HG03066 (cell line): Measurements from ENCODE around the gene NUP214.

Experiments
- ATAC-seq: cut with Tn5 transposase; IDR thresholded peaks from one replicate; pipeline ENCODE4 v1.9.1; 2021; ENCODE audit warnings: low read depth; ENCODE audit not compliant: unreplicated experiment

NUP214 gene

DNA sequence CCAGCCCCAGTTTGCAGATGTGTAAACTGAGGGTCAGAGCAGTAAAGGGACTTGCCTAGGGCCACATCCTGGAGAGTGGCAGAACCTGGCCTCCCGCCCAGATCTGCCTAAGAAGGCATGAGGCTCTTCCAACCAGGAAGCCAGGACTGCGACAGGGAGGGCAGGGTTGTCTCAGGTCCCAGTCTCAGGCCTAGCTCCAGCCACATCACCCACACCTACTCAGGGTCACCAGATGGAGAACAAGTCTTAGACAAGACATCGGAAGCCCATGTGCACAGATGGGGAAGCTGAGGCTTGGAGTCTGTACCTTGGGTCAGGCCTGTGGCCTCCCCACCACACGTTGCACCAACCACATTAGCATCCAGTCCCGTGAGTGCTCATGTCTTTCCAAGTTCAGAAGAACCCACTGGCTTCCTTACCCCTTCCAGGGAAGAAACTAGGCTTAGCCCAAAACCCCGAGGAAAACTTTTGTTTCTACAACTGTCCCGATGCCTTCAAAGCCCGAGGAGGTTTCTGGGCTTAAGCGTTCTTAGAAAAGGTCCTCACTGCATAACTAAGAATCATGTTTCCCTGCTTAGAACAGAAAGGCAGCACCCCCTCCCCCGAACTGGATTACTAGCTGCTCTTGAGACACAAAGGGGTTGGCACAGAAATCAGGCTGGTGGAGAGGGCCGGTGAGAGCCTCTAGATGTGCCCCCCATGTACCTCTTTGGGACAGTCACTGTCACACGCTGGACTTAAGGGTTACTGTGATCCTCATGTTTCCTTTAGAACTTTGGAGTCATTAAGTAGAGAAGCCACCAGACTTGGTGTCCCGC, 148.7 kb downstream of the NUP214 start:
- ATAC-seq = no peak

DNA sequence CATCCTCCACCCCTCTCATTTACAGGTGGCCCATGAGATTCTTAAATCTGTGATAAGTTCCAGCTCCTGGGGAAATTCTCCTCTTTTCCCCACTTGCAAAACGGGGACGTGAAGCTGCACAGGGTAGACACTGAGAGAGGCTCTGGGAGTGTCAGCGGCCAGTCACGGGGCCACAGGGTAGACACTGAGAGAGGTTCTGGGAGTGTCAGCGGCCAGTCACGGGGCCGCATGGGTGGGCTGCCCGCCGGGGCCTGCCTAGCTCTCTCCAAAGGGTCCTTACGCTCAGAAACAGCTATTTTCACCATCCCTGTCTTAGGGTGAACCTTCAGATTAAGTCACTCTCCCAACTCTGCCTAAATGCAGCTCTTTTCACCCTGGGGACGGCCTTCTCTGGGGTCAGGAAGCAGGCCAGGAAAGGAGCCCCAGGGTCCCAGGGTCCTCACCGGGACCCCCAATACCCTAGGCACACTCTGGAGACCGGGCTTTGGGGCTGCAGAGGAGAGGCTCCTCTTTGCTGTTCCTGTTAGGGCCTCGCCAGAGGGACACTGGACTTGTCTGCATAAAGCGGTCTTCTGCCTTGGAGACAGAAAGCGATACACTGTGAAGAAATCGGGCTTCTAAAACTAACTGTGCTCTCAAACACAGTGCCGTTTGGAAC, 149.4 kb downstream of the NUP214 start:
- ATAC-seq = no peak

DNA sequence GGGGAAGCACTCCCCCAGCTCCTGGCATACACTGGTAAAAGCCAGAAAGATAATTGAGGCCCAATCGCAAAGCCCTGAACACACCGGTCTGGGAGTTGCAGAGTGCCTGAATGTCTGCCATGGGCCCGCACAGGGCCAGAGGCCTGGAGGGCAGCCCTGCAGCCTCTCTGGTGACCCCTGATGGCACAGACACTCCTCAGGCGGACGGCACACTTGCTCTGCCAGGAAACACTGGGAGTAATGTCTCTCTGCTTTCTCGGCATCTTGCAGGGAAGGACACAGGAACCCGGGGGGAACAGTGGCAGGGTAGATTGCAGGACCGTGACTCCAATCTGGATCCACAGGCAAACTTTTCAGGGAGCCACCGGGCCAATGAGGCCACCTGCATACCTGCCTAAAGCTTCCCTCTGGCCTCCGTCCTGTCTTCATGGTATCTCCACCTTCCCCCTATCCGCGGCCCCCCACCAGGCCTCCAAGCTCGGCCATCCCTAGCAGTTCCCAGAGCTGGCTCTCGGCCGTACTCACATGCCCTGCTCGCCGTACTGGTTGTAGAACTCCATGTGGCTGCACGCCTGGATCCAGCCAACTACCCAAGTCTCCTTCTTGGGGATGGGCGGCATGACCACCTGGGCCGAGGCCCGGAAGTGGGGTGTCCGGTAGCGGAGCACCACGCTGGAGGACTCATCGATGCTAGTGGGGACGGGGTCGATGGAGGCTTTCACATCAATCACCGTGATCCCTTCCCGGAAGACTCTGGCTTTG, 150.1 kb downstream of the NUP214 start:
- no peak for ATAC-seq

DNA sequence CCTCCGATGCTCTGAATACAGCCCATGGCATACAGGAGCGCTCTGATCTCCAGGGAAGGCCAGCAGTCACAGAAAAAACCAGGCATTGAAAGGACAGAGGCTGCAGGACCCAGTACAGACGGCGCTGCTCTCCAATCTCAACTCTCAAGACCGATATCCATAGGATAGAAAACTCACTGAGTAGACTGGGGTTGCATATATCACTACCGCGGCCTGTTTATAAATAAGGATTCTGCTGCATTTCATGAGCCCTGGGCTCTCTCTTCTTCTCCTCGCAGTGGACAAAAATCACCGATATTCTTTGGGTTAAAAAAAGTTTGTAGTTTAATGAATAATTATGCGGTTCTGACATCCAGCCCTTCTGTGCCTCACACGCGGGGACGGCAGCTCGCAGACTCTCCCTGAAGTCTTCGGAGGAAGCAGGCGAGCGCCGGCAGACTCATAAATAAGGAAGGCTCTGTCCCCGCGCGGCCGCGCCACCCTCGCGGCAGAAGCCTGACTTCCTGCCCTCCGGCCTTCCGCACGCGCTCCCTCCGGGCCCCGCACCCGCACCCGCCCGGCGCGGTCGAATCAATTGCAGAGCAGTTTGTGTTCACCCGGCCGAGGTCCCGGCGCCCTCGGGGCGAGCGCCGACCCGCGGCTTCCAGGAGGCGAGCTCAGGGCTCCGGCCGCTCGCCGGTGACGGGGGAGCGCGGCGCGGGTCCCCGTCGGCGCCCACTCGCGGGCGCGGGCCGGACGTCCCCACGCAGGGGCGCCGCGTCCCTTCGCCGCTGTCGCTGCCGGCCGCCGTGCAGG, 150.9 kb downstream of the NUP214 start, which contains the start of gene FAM78A:
TSS of gene FAM78A (minus strand) at position 417 of the 795 bp plus-strand sequence. CDS start at position 86, 331 bp downstream.
- ATAC-seq = no peak

DNA sequence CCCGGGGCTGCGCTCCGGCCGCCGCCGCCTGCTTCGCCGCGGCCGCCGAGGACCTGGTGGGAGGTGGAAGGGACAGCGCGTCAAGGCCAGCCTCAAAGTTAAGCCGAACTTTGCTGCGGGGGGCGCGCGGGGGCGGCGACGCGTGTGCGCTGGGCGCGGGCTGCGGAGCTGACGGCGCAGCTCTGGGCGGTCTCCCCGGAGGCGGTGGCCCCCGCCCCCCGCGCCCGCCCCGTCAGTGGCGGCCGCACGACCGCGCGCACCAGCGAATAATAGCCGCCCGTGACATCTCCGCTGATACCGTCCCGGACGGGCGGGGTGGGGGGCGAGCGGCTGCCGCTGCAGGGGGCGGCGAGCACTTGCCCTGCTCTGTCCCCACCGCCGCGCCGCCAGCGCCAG, 151.5 kb downstream of the NUP214 start:
- ATAC-seq = no peak

DNA sequence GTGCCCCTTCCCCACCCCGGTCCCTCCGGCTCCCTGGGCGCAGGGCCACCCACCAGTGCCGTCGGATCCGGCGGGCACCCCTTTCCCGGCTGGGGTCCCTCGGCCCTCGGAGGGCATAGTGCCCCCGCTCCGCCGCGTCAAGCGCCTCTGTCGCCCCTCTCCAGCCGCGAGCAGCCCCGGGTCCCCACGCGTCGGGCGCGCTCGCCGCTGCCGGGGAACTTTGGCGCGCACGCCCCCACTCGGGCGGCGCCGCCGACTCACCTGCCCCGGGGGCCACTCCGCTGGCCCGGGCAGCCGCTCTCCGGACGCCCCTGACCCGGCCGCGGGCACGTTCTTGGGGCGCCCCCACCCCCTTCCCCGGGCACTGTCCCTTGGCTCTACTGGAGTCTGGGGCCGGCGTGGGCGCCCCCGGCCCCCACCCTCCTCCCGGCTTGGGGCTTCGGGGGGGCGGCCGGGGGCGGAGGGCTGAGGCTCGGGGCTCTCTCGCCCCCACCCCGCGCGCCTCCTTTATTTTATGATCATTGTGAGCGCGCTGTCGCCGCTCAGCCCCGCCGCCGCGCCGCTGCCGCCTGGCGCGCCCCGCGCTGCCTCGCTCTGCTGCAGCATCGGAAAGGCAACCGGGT, 152.0 kb downstream of the NUP214 start:
- ATAC-seq = no peak

DNA sequence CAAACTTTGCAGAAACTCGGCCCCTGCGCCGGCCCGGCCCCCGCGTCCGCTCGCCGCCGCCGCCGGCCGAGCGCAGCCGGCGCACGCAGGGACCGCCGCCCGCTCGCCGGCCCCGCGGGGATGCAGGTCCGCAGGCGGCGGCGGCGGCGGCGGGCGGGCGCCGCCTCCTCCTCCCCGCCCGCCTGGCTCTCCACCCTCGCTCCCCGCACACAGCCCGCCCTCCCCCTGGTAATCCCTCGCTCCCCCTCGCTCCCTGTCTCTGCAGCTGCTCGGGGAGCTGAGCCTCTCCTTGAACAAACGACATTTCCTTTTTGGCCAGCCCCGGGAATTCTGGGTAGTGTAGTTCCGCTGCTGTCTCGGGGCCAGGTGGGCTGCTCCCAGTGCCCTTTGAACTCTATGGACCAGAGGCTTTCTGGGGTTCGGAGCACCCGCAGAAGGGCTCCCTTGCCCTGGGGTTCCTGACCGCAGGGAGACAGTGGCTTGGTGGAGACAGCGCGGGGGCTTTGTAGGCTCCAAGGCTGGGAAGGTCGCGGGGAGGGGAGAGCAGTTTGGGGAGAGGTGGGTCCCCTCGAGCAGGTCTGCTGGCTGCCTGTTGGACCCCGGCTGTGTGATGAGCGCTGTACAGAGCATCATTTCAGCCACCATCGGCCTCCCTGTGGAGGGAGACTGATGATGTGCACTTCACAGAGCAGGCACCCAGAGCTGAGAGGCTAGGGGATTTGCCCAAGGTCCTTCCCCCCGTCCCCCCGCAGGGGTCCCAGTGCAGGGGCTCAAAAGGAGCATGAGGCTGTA, 152.7 kb downstream of the NUP214 start:
- no peak for ATAC-seq

DNA sequence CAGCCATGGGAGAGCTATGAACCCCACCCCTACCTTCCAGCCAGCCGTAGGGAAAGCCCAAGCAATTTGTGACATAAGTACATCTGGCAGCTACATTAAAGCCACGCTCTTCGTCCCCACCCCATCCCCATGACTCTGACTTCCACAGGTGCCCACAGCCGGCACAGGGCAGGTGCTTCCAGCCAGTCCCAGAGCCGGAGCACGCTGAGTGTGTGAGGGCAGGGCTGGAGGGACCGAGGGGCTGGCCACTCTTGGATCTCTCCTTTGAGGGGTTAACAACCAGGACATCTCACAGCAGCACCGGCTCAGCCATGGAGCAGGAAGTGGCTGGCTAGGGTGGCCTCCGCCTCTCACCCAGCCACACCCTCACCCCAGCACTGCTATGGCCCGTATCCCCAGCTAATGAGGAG, 153.3 kb downstream of the NUP214 start:
- no peak for ATAC-seq

DNA sequence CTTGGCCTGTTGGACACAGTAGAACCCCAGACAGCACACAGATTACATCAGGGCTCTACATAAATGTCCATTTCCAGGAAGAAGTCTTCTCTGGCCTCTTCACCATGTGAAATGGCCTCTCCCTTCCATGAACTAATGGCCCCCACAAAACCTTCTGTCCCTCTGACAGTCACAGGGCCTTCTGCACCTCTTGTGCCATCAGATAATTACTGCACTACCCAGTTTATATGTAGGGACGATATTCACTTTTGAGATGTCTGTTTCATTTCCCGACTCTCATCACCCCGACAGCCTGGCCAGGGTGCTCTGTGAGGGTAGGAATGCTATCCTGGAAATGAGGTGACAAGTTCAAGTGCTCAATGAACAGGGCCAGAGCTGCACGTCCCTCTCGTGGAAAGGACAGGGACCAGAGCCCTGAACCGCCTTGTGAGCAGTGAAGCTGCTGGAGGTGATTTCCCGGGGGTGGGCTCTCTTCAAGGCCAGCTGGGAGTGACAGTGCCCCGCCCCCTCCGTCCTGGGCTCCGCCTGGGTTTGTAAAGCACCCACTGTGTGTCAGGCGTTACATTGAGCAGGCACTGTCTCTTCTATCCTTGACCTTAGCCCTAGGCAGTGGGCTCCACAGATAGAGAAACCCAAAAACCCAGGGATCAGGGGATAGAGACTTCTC, 153.9 kb downstream of the NUP214 start:
- ATAC-seq = no peak

DNA sequence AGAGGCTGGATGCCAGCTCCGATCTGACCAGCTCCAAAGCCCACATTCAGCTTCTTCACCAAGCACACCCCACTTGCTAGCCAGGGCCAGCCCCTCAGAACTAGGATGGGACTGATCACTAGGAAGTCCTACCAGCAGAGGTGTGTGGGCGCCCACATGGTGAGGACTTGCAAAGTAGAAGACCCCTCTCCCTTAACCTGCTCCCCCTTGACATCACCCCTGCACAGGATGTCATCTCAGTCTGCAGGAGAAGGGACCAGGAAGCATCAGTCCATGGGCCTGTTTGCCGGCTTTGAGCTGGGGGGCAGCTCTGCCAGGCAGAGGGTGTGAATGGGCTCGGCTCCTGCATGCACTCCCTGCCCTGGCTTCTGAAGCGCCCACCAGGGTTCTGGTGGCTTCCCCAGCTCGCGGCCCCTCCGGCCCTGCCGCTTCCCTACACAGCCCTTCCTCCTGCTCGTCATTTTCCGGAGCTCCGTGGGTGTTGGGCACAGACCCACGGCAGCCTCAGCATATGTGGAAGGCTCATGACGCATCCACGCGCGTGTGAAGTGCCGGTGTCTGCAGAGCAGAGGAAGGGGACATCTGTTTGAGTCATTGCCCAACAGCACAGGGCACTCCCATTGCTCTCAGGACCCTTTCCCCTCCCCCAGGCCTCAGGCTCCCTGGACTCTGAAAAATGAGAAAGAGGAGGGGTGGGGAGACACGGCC, 154.6 kb downstream of the NUP214 start:
- no peak for ATAC-seq

DNA sequence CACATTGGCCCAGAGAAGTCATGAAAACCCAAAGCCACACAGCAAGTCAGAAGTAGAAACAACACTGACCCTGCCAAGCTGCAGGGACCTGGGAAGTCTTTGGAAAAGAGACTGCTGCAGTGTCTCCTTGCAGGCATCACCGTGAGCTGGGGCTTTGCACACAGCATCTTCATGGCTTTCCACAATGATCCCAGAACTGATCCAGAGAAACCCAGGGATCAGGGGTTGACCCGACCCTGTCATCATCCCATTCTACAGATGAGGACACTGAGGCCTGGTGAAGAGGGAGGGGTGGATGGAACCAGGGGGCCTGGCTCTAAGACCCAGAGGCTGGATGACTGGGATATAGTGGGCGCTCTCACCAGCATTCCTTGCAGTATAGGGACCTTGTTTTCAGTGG, 155.3 kb downstream of the NUP214 start:
- ATAC-seq = no peak

DNA sequence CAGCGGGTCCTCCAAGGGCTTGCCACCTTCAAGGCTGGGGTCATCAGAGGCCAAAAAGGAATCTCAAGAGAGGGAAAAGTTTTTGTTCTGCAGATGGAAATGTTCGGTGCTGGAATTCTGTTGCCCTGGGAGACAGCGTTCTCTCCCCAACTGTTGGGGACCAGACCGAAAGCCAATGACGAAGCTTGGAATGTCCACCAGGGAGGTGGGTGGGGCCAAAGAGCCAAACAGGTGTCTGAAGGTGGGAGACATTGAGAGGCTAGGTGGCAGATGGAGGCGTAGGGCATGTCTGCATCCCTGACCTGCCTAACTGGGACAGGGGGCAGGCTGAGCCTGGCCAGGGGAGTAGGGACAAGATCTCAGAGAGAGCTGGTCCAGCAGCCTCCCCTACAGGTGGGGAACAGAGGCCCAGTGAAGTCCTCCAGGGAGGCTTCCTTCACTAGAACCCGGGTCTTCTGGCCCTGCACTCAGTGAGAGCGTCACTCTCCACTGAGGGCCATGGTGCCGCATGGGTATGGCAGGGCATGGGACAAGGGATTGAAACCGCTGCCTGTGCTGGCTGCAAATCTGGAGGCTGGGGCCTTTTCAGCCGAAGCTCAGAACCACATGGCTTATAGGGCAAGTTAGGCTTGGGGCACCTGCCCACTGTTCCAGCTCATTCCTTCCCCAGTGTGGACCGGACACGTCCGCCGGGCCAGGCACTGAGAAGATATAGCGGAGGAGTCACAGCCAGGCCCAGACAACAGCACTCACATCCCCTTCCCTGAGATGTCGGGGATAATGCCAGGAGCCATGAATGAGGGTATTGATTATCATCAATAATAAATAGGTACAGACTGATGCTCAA, 156.0 kb downstream of the NUP214 start:
- no peak for ATAC-seq

DNA sequence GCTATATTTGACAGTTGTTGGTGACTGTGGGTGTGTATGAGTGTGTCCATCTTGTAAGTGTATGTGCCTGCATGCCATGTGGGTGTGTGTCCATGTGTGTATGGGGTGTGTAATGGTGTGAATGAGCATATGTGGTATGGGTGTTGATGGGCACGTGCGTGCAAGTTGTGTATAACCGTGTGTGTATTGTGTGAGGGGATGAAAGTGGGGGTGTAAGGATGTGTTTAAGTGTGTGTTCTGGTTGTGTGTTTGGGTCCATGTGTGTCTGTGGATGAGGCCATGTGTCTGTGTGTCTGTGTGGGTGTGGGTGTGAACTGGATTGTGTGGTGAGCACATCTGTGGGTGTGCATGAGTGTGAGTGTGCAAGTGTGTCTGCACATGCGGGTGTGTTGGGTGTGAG, 156.8 kb downstream of the NUP214 start:
- ATAC-seq = no peak

DNA sequence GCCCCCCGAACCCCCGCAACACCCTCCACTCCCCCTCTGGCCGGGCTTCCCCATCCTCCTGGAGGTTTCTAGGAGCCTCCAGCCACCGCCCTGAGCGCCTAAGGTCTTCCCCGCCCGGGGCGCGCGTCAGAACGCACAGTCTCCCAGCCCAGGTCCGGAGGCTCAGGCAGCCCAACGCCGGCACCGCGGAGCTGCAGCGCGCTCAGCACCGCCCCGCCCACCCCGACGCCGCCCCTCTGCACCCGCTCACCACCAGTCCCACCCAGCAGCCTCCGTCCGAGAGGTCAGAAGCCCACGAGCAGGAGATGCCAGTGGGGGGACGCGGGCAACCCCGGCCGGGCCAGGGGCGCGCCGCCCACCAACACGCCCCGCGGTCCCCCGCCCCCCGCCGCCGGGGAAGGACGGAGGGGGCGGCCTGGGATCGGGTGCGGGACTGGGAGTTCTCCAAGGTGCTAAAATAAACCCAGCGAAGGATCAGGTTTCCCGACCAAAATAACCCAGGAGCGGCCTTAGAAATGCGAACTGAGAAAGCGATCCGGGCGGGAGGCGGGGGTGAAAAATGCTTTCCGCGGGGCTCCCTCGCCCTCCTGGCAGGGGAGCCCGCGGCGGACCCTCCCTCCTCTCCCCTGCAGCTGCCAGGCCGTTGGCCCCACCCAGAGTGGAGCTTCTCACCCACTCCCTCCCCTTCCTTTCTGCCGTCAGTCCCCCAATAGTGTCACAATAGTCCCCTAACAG, 157.5 kb downstream of the NUP214 start:
- ATAC-seq = no peak
